DMS 273 (cell line): ENCODE measurements around the gene TNIP1.
A peak's percentile ranks its signal among the peaks of the same experiment; 100 is the strongest.

ENCODE experiments used
- DNase-seq: peaks from one replicate; lab custom pipeline; 2025; ENCODE audit not compliant: unreplicated experiment; lab: John Stamatoyannopoulos, UW

Gene TNIP1

GRCh38 chr5:151084363-151084762 lies 3.5 kb upstream of the TNIP1 start:
- DNase-seq = no peak

- DNase-seq = no peak
Observed at GRCh38 chr5:151083081-151083676, 2.3 kb upstream of the TNIP1 start.

GRCh38 chr5:151082282-151082902 lies 1.6 kb upstream of the TNIP1 start:
- peak; percentile 82 for DNase-seq

- DNase-seq = peak; percentile 50
Observed at GRCh38 chr5:151081431-151082281, 822 bp upstream of the TNIP1 start.

- DNase-seq = peak; percentile 68
Observed at GRCh38 chr5:151079838-151080612, 809 bp downstream of the TNIP1 start.

GRCh38 chr5:151078490-151079262 lies 2.2 kb downstream of the TNIP1 start:
- no peak for DNase-seq

- DNase-seq = no peak
Observed at GRCh38 chr5:151077967-151078366, 2.9 kb downstream of the TNIP1 start.

- DNase-seq = no peak
Observed at GRCh38 chr5:151077419-151077818, 3.4 kb downstream of the TNIP1 start.

- DNase-seq = no peak
Observed at GRCh38 chr5:151076616-151077015, 4.2 kb downstream of the TNIP1 start.

GRCh38 chr5:151075698-151076331 lies 5.0 kb downstream of the TNIP1 start:
- no peak for DNase-seq

GRCh38 chr5:151074557-151074956 lies 6.3 kb downstream of the TNIP1 start:
- DNase-seq = no peak

- no peak for DNase-seq
Observed at GRCh38 chr5:151073280-151073679, 7.6 kb downstream of the TNIP1 start.

- no peak for DNase-seq
Observed at GRCh38 chr5:151072630-151073025, 8.2 kb downstream of the TNIP1 start.

- no peak for DNase-seq
Observed at GRCh38 chr5:151071848-151072629, 8.8 kb downstream of the TNIP1 start.

- no peak for DNase-seq
Observed at GRCh38 chr5:151071021-151071420, 9.8 kb downstream of the TNIP1 start.

- no peak for DNase-seq
Observed at GRCh38 chr5:151070449-151070848, 10.4 kb downstream of the TNIP1 start.

- DNase-seq = peak; percentile 70
Observed at GRCh38 chr5:151068433-151069197, 12.2 kb downstream of the TNIP1 start.

GRCh38 chr5:151067632-151068432 lies 13.0 kb downstream of the TNIP1 start:
- DNase-seq = no peak
